Transverse colon (tissue), 3 donors: ENCODE measurements around the gene PRKCA.

Experiments
- EP300 ChIP-seq: sonication (generic); formaldehyde crosslinking; IDR thresholded peaks from one replicate; pipeline ENCODE4 v1.6.1; 2017; ENCODE audit warnings: antibody characterized with exemption, low read depth
- POLR2A ChIP-seq: fragments of 450-650 bp; IDR thresholded peaks from one replicate; pipeline ENCODE4 v1.6.1; 2016; ENCODE audit warnings: antibody characterized with exemption, mild to moderate bottlenecking, moderate library complexity
- TF ChIP-seq, protein P1 (sequence below), 5 experiments: fragments of 200-600 bp in 3 of 5; fragments of 450-650 bp in 2 of 5; sonication (generic) in 3 of 5; IDR thresholded peaks; 1 replicate in 2 of 5; 2 replicates in 3 of 5; pipeline ENCODE4 v1.5.1; 2016 to 2017; ENCODE audit warnings: antibody characterized with exemption in 5 of 5, inconsistent platforms in 3 of 5, mild to moderate bottlenecking in 2 of 5, moderate library complexity in 1 of 5

DNA sequence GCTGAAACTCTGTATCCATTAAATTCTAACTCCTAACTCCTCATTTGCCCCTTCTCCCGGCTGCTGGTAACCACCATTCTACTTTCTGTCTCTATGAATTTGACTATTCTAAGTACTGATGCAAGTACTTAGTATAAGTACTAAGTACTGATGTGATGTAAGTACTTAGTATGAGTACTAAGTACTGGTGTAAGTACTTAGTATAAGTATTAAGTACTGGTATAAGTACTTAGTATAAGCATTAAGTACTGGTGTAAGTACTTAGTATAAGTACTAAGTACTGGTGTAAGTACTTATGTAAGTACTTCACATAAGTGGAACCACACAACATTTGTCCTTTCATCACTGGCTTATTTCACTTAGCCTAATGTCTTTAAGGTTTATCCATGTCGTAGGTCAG, 32.3 kb upstream of the PRKCA start:
- TF ChIP-seq, protein P1, sequence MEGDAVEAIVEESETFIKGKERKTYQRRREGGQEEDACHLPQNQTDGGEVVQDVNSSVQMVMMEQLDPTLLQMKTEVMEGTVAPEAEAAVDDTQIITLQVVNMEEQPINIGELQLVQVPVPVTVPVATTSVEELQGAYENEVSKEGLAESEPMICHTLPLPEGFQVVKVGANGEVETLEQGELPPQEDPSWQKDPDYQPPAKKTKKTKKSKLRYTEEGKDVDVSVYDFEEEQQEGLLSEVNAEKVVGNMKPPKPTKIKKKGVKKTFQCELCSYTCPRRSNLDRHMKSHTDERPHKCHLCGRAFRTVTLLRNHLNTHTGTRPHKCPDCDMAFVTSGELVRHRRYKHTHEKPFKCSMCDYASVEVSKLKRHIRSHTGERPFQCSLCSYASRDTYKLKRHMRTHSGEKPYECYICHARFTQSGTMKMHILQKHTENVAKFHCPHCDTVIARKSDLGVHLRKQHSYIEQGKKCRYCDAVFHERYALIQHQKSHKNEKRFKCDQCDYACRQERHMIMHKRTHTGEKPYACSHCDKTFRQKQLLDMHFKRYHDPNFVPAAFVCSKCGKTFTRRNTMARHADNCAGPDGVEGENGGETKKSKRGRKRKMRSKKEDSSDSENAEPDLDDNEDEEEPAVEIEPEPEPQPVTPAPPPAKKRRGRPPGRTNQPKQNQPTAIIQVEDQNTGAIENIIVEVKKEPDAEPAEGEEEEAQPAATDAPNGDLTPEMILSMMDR (IDR thresholded peaks at IDR 0.05), result no peak
- TF ChIP-seq EP300 (no peak), POLR2A (no peak)
